ENCODE data around the gene PRR5. TPM values are rescaled to one million over a fixed set of nuclear protein-coding genes. Genes with fewer than 3 reads are reported as not detected.

Gene PRR5
- total and polyA plus RNA-seq, 2 of the 13 experiments (the other 11 are each of a cell fraction or from before 2014, with no cell fraction given) = 11.6 to 27.5 TPM

- TF ChIP-seq HOXA3 (CRISPR knock-in tag; IDR thresholded peaks at IDR 0.05) (no peak), ZNF768 (CRISPR knock-in tag; IDR thresholded peaks at IDR 0.05) (peak; percentile 100), RNF2 (conservative IDR thresholded peaks at IDR 0.05; ENCODE audit: low read depth) (no peak), KDM1A (CRISPR knock-in tag; IDR thresholded peaks at IDR 0.05) (peak; percentile 91), ZNF569 (CRISPR knock-in tag; IDR thresholded peaks at IDR 0.05; ENCODE audit: borderline replicate concordance) (no peak), MAX (IDR thresholded peaks at IDR 0.05) (0 out of 2 replicates have a peak, but pooled peaks have one; percentile 6), NR2F1 (CRISPR knock-in tag; IDR thresholded peaks at IDR 0.05) (no peak), ZNF441 (CRISPR knock-in tag; IDR thresholded peaks at IDR 0.05; ENCODE audit: borderline replicate concordance) (0 out of 2 replicates have a peak, but pooled peaks have one; percentile 19), ZFY (CRISPR knock-in tag; IDR thresholded peaks at IDR 0.05) (peak; percentile 9; the same call in 1 of the 2 replicates), SAFB2 (CRISPR knock-in tag; IDR thresholded peaks at IDR 0.05; ENCODE audit: borderline replicate concordance, low read depth) (peak; percentile 52; the same call in 1 of the 2 replicates), ADNP (CRISPR knock-in tag; IDR thresholded peaks at IDR 0.05) (peak; percentile 88; the same call in 1 of the 2 replicates), JUND (CRISPR knock-in tag; IDR thresholded peaks at IDR 0.05) (no peak), ZNF446 (CRISPR knock-in tag; IDR thresholded peaks at IDR 0.05) (no peak; the same call in 1 of the 2 replicates), REPIN1 (CRISPR knock-in tag; IDR thresholded peaks at IDR 0.05; ENCODE audit: borderline replicate concordance, low read depth) (0 out of 2 replicates have a peak, but pooled peaks have one; percentile 4), RCOR2 (CRISPR knock-in tag; IDR thresholded peaks at IDR 0.05) (peak; percentile 48; the same call in 1 of the 2 replicates), BORCS8-MEF2B (CRISPR knock-in tag; IDR thresholded peaks at IDR 0.05) (peak; percentile 11; the same call in 1 of the 2 replicates), ZMYM3 (CRISPR knock-in tag; IDR thresholded peaks at IDR 0.05) (peak; percentile 99), ZNF143 (CRISPR knock-in tag; IDR thresholded peaks at IDR 0.05) (no peak), ZFP36 (IDR thresholded peaks at IDR 0.05; ENCODE audit: borderline replicate concordance, low read depth, low read length, partially characterized antibody) (peak; percentile 67), RORA (CRISPR knock-in tag; IDR thresholded peaks at IDR 0.05) (no peak)
- 0% methylated on average over 5 of the region's 10 CpGs for WGBS (ENCODE audit: low lambda C conversion rate)
- Histone ChIP-seq H3K79me2 (ENCODE audit: insufficient read depth, low read length) (peaks cover 44% of the 10 kb centered on the region), H3K27me3 (ENCODE audit: control insufficient read depth in 1 of 2, insufficient read depth in 2 of 2, low read length in 2 of 2) (no peaks in the 10 kb centered on the region), H2AFZ (ENCODE audit: low read length) (no peak overlapping the region), H3K4me3 (replicated peaks in 1 of 3; ENCODE audit: insufficient read depth in 1 of 3, low read depth in 2 of 3, low read length in 3 of 3) (peak overlapping the region; percentile 85 to 95 (median 94)), H3K9ac (ENCODE audit: insufficient read depth, low read depth, low read length) (peak overlapping the region; percentile 87), H4K20me1 (ENCODE audit: insufficient read depth, low read length) (no peaks in the 10 kb centered on the region; the same call in 1 of the 2 replicates), H3K27ac (ENCODE audit: extremely low read length, insufficient read depth, low read length) (peak overlapping the region; percentile 91), H3K9me3 (ENCODE audit: low read length) (no peaks in the 10 kb centered on the region), H3K36me3 (replicated peaks in 1 of 2; ENCODE audit: control insufficient read depth in 1 of 2, insufficient read depth in 2 of 2, low read length in 2 of 2) (peaks cover 0 to 3% of the 10 kb centered on the region in 2 experiments; a peak in 1 of 5 replicates), H3K4me2 (ENCODE audit: low read depth, low read length) (peak overlapping the region; percentile 93), H3K4me1 (ENCODE audit: insufficient read depth, low read length) (peaks cover 56% of the 10 kb centered on the region)
- ChIA-PET CTCF (ENCODE audit: low intra/inter-chr PET ratio, low total read pairs) (no interaction called here), POLR2A (interaction anchor here (1.0 to 2.1 kb wide), 5 partner anchors 8 to 32 kb away, joined by 3 to 9 read pairs (median 4); no protein-coding TSS in a partner anchor)
- DNase-seq (ENCODE audit: low spot score) (no peak), FAIRE-seq (no peak), ATAC-seq (no peak)
- TSS peak; percentile 64 for BruUV-seq (replicated peaks)
- in situ Hi-C loops (cut with HindIII; ENCODE audit: extremely low pct_ligation_motif_present, low pct_unique_long_range_greater_than_20kb) = no loop called here
- intact Hi-C loops (cut with micrococcal nuclease; ENCODE audit: unreplicated experiment) = no loop called here
Measured at GRCh38 chr22:44677353-44677840, 24.6 kb upstream of the PRR5 start.
